GM18511 (cell line): ENCODE data around the gene FRMD3.

Experiments used
- ATAC-seq: cut with Tn5 transposase; IDR thresholded peaks from one replicate; pipeline ENCODE4 v1.9.1; 2021; ENCODE audit warnings: mild to moderate bottlenecking, moderate library complexity; ENCODE audit not compliant: unreplicated experiment

FRMD3 gene

DNA sequence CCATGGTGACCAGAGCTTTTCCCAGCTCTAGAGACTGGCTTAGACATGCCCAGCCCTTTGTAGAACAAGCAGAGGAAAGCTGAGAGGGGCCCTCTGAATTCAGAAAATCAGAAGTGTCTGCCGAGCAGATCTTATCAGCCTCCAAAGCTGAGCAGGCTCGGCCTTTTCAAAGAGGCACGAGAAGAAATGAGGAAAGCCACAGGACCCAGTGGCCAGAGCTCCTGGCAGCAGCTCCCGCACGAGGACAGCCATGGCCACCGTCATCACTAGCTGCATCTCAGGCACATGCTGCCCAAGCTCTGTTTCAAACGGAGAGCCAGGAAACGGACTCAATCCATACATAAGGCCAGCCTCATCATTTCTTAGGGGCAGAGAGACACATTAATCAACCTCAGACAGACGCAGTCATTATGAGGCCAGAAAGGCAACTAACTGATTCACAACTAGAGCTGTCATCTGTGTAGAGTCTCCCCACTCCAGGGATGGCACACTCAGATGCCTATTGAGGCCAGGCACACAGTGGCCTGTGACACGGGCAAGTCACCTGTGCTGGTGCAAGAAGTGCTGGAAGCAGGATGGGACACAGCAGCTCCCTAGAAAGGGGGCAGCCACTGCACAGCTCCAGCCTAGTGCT, 194.7 kb downstream of the FRMD3 start:
- no peak for ATAC-seq

DNA sequence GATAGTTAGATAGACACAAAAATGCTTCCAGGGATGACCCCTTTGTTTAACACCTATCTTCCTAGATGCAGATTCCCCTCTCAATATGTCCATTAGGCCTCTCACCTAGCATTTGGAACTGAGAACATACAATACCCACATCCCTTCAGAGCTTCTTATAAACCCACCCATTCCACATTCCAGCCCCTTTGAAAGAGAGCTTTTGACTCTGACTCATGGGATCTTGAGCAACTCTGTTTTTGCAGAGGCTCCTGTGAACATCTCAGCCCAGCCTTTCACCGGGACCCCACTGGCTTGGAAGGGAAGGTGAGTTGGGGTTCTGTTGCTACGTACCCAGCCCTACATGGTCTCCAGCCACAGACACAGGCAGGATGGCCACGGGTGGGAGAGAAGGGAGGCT, 195.5 kb downstream of the FRMD3 start:
- ATAC-seq = no peak

DNA sequence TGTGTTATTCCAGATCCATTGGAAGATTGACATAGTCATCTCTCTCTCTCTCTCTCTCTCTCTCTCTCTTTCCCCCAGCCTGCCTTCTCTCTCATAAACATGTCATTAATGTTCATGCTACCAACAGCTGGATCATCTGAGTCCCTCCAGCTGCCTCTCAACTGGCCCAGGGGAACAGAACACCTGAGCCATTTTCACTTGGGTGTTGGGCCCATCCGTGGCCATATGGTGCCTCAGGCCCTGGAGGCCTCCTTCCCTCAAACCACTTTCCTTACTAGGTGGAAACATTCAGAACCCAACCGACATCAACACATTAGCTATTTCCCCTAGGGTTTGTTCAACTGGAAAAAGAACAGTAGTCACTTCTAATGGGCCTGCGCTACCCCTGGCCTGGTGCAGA, 196.2 kb downstream of the FRMD3 start:
- no peak for ATAC-seq

DNA sequence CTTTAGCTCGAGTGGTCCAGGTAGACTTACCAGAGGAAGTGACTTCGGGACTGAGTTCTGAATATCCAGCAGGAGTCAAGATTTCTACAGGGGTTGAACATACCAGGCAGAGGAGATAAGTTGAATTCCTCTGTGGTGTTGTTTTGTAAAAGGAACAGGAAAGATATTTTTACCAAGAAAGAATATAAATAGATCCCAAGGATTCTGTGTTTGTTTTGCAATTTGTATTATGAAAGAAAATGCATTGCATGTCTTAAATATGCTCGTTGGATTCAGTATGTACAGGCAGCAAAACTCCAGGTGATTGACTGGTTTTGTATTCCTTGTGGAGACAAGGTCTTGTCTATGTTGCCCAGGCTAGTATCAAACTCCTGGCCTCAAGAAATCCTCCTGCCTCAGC, 197.8 kb downstream of the FRMD3 start:
- no peak for ATAC-seq

GRCh38 chr9:83339435-83339834, 198.8 kb downstream of the FRMD3 start:
- no peak for ATAC-seq

DNA sequence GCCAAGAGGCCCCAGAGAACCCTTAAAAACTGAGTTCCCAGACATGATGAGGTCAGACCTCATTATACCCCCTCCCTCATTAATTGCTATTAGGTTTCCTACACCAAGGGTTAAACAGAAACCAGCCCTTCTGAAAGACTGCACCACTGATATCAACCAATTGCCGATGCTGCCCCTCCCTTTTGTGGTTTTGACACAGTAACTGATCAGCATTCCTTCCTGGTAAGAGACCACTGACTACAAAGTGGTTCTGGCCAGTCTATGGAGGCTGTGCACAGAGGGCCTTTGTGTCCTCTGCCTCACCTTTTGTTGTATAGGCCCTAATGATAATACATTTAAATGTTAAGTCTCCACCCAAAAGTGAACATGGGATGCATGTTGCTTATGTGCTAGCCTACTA, 201.5 kb downstream of the FRMD3 start:
- no peak for ATAC-seq

- peak; percentile 79 for ATAC-seq
Observed at GRCh38 chr9:83334320-83334719, 203.9 kb downstream of the FRMD3 start.

DNA sequence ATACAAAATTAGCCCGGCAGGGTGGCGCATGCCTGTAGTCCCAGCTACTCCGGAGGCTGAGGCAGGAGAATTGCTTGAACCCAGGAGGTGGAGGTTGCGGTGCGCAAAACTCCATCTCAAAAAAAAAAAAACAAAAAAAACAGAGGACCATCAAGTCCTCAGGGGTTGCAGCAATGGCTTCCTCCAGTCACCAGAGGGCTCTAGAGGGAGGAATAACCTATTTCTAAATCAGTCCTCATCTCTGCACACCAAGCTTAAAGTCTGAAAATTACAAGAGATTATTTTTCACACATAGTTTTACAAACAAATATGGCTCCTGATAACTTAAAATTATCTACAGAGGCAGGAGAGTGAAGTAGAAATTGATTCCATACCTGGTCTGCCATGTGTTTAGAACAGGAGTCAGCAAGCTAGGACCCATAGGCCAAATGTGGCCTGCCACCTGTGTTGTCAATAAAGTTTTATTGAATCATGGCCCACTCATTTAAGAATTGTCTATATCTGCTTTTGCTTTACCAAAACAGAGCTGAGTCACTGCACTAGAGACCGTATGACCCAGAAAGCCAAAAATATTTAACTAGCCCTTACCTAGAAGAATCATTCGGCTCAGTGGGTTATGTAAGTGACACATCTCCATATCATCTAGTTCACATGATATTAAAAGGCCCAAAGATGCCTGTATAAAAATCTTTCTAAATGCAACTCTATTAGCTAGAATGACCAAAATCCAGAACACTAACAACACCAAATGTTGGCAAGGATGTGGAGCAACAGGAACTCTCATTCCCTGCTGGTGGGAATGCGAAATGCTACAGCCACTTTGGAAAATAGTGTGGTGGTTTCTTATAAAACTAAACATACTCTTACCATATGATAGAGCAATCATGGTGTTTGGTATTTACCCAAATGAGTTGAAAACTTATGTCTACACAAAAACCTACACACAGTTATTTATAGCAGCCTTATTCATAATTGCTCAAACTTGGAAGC, 207.7 kb downstream of the FRMD3 start:
- no peak for ATAC-seq

GRCh38 chr9:83327750-83328622, 210.2 kb downstream of the FRMD3 start:
- ATAC-seq = no peak

- ATAC-seq = no peak
Observed at GRCh38 chr9:83327323-83327722, 210.9 kb downstream of the FRMD3 start.

GRCh38 chr9:83323148-83323547, 215.1 kb downstream of the FRMD3 start:
- ATAC-seq = no peak

DNA sequence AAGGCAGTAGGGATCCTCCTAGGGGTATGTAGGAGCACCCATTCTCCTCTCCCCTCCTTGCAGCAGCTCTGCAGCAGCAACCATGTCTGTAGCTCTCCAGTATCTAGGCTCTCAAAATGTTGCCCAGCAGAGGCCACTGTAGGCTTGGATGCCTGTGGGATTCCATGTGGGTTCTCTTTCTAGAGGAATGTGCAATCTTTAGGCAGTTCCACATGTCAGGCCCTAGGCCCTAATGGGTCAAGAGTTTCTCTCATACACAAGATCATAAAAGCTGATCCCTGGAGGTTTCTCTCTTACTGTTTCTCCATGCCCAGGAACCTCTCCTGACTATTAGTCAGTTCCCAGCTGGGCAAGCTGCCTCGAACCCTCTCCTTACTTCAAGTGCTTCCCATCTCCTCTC, 215.8 kb downstream of the FRMD3 start:
- no peak for ATAC-seq

GRCh38 chr9:83317244-83317643, 221.0 kb downstream of the FRMD3 start:
- ATAC-seq = no peak

DNA sequence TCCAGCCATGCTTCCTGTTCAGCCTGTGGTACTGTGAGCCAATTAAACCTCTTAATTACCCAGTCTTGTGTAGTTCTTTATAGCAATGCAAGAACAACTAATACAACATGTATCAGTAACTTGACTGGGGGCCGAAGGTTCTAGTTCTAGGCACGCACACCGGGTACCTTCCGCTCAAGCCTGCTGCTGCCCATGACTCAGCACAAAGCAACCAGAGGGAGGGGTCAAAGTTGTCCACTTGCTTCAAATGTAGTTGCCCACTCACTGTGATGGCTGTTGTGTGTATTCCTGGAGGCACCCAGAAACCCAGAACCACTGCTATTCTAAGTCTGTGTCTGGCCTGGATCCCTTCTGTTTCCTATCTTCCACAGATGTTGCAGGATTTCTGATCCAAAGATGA, 222.6 kb downstream of the FRMD3 start:
- no peak for ATAC-seq

DNA sequence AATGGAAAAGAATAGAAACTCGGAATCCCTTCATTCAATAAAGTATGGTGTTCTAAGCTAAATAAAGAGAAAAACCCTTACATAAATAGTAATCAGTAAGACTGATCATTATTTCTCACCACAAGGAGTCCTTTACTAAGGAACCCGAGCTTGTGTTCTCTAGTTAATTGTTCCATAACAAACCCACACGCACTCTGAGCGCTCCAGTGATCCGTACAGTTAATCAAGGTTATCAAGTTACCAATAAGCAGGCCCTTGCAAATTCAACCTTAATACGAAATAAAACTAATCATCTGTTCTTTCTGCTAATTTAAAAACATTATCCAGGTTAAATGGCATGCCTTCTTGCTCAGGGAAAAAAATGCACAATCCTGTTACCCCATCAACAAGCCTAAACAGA, 224.4 kb downstream of the FRMD3 start:
- ATAC-seq = no peak

- no peak for ATAC-seq
Observed at GRCh38 chr9:83312537-83312936, 225.7 kb downstream of the FRMD3 start.

DNA sequence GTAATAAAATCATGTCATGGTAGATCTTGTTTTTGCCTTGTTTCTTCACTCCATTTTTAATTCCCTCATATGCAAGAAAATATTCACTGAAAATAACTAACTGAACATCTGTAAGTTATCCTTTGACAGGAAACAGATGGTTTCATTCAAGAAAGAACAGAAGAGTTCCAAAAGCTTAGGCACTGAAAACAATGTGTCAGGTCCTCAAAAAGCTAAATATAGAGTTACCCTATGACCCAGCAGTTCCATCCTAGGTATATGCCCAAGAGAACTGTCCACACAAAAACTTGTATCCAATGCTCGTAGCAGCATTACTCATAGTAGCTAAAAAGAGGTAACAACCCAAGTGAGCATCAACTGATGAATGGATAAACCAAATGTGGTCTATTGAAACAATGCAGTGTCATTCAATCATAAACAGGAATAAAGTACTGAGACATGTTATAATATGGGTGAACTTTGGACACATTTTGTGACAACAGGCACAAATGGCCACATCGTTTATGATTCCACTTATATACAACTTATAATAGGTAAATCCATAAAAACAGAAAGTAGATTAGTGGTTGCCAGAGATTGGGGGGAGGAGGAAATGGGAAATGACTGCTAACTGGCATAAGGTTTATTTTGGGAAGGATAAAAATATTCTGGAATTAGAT, 231.0 kb downstream of the FRMD3 start:
- no peak for ATAC-seq

DNA sequence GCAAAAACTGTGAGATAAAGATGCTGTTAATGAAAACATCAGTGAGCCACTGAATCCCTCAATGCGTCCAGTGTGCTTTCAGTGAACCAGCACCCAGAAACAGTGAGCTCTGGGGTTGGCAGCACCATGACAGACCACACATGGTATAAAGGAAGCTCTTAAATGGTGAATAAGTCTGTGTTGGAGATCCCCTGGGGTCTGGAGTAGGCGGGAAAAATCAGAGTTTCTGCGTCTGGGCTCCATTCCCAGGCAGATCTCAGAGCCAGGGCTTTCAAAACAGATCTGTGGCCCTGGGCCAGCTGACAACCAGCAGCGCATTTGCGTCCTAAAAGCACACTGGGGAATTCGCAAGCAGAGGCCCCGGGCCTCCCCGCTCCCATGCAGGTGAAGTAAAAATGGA, 233.5 kb downstream of the FRMD3 start:
- ATAC-seq = no peak

DNA sequence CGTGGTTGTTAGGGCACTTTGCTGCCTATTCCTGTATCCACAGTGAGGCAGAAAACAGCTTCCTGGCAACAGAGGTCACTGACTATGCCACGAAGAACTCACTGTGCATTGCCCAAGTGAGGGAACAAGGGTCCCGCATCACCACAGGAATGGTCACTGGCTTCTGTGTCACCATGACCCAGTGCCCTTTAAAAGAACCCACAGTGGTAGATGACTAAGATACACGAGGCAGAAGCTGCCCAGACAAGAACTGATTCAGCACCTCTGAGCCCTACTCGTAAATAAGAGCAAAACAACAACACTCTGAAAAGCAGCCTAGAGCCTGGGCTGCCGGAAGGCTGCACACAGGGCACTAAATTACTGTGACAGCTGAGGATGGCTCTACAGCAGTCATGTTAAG, 238.6 kb downstream of the FRMD3 start:
- no peak for ATAC-seq

DNA sequence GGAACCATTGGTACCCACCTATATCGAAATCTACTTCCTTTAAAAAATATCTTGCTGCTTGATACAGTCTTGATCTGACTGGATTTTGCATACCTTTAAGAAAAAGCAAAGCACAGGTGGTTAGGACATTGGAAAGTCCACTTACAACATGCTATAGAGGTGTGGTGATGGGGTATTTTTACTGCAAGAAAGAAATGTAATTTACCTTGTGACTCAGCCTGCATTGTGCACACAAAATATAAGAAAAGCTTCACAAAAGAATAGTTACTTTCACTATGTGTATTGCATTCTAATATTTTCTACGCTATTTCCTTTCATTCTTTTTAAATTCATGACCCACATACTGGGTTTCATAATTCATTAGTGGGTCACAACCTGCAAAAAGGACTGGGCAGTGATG, 239.1 kb downstream of the FRMD3 start:
- ATAC-seq = no peak

- ATAC-seq = peak; percentile 82
Observed at GRCh38 chr9:83296123-83296522, 242.1 kb downstream of the FRMD3 start.
